SK-N-SH (cell line): ENCODE data around the gene GDPD5. TPM values are rescaled to one million over a fixed set of nuclear protein-coding genes. Genes with fewer than 3 reads are reported as not detected.

Source experiments
- CTCF ChIA-PET: fragments of 300-600, 350-600 bp; formaldehyde crosslinking; extraction: SDS; loops from one replicate; lab custom pipeline; 2021; lab: Yijun Ruan, JAX
- POLR2A ChIA-PET: fragments of 350-600 bp; sonication (Branson Sonifier 250); formaldehyde crosslinking; extraction: SDS; loops from one replicate; lab custom pipeline; 2020; ENCODE audit warnings: antibody characterized with exemption, inconsistent platforms; lab: Yijun Ruan, JAX
- DNase-seq: peaks from one replicate; pipeline ENCODE4 v3.0.0; 2012
- H2AFZ ChIP-seq: fragments of 200-600 bp; sonication (generic); 2 replicates; pipeline ENCODE4 v1.8.1; 2016; ENCODE audit warnings: antibody characterized with exemption, mild to moderate bottlenecking, low read depth
- H3F3A ChIP-seq: fragments of 200-600 bp; sonication (generic); replicated peaks from 2 replicates; pipeline ENCODE3; 2016; ENCODE audit warnings: antibody characterized with exemption, mild to moderate bottlenecking; ENCODE audit not compliant: insufficient read depth
- H3K27ac ChIP-seq, 2 experiments: fragments of 200-500 bp in 1 of 2; fragments of 200-600 bp in 1 of 2; sonication (Bioruptor generic) in 1 of 2; sonication (generic), shearing (Covaris generic) in 1 of 2; 2 replicates each; pipeline versions ENCODE4 v1.5.1 to v1.6.1; 2014 to 2016; ENCODE audit warnings: low read depth in 2 of 2, inconsistent platforms in 1 of 2, low read length in 1 of 2, mild to moderate bottlenecking in 1 of 2, mixed read lengths in 1 of 2
- H3K27me3 ChIP-seq: fragments of 200-600 bp; sonication (generic), shearing (Covaris generic); 2 replicates; pipeline ENCODE4 v1.6.1; 2016; ENCODE audit warnings: mixed run types; ENCODE audit not compliant: insufficient read depth
- H3K36me3 ChIP-seq, 2 experiments: fragments of 200-500 bp in 1 of 2; fragments of 200-600 bp in 1 of 2; sonication (Bioruptor generic) in 1 of 2; sonication (generic) in 1 of 2; replicated peaks in 1 of 2; 2 replicates each; pipeline versions ENCODE3 to v1.5.1; 2014 to 2016; ENCODE audit warnings: low read length in 1 of 2, mild to moderate bottlenecking in 1 of 2; ENCODE audit not compliant: insufficient read depth in 2 of 2, control insufficient read depth in 1 of 2
- H3K4me1 ChIP-seq, 2 experiments: fragments of 200-500 bp in 1 of 2; fragments of 200-600 bp in 1 of 2; sonication (Bioruptor generic) in 1 of 2; sonication (generic), shearing (Covaris generic) in 1 of 2; 2 replicates each; pipeline versions ENCODE4 v1.5.1 to v1.6.1; 2014 to 2016; ENCODE audit warnings: low read depth in 1 of 2, low read length in 1 of 2, mixed run types in 1 of 2; ENCODE audit not compliant: insufficient read depth in 2 of 2, control insufficient read depth in 1 of 2
- H3K4me2 ChIP-seq: fragments of 200-600 bp; sonication (generic), shearing (Covaris generic); 2 replicates; pipeline ENCODE4 v1.6.1; 2017; ENCODE audit warnings: mixed run types
- H3K4me3 ChIP-seq, 2 experiments: fragments of 200-500 bp in 1 of 2; fragments of 200-600 bp in 1 of 2; sonication (Bioruptor generic) in 1 of 2; sonication (generic), shearing (Covaris generic) in 1 of 2; 2 replicates each; pipeline versions ENCODE4 v1.5.1 to v1.8.1; 2014 to 2016; ENCODE audit warnings: low read depth in 2 of 2, inconsistent platforms in 1 of 2, low read length in 1 of 2, mild to moderate bottlenecking in 1 of 2, mixed read lengths in 1 of 2, moderate library complexity in 1 of 2
- H3K79me2 ChIP-seq: fragments of 200-600 bp; sonication (generic); 2 replicates; pipeline ENCODE4 v1.8.1; 2017; ENCODE audit warnings: mild to moderate bottlenecking; ENCODE audit not compliant: insufficient read depth
- H3K9ac ChIP-seq: fragments of 200-600 bp; sonication (generic); 2 replicates; pipeline ENCODE4 v1.6.1; 2017; ENCODE audit warnings: mixed run types
- H3K9me2 ChIP-seq: fragments of 200-600 bp; sonication (generic); 2 replicates; pipeline ENCODE4 v1.6.1; 2017; ENCODE audit warnings: mixed run types
- H3K9me3 ChIP-seq: fragments of 200-600 bp; sonication (generic); 2 replicates; pipeline ENCODE4 v1.6.1; 2017; ENCODE audit warnings: mixed run types, mild to moderate bottlenecking, moderate library complexity
- H4K20me1 ChIP-seq: fragments of 200-600 bp; sonication (generic); 2 replicates; pipeline ENCODE4 v1.6.1; 2017; ENCODE audit warnings: mild to moderate bottlenecking, mixed run types; ENCODE audit not compliant: insufficient read depth
- EZH2phosphoT487 ChIP-seq: fragments of 200-600 bp; sonication (generic); IDR thresholded peaks from 2 replicates; pipeline ENCODE4 v1.6.1; 2017; ENCODE audit warnings: low read depth, mixed run types, mild to moderate bottlenecking, antibody characterized with exemption, moderate library complexity, borderline replicate concordance
- GABPA ChIP-seq: IDR thresholded peaks from 2 replicates; pipeline ENCODE4 v1.4.0; 2012; ENCODE audit warnings: low read depth, mild to moderate bottlenecking
- MEF2A ChIP-seq: IDR thresholded peaks from 2 replicates; pipeline ENCODE4 v1.4.0; 2012; ENCODE audit warnings: low read depth, borderline replicate concordance
- PBX3 ChIP-seq: IDR thresholded peaks from 2 replicates; pipeline ENCODE4; 2012
- SIN3A ChIP-seq: IDR thresholded peaks from 2 replicates; pipeline ENCODE4 v1.6.1; 2012; ENCODE audit warnings: low read depth, mild to moderate bottlenecking, low read length, moderate library complexity, borderline replicate concordance
- TAF1 ChIP-seq: IDR thresholded peaks from 2 replicates; pipeline ENCODE4 v1.6.1; 2012; ENCODE audit warnings: low read depth, mild to moderate bottlenecking, low read length, moderate library complexity, borderline replicate concordance
- USF1 ChIP-seq: IDR thresholded peaks from 2 replicates; pipeline ENCODE4 v1.4.0; 2012; ENCODE audit warnings: low read depth, borderline replicate concordance
- WGBS: methylation state at CpG from one replicate; pipeline ENCODE4 v1.1.6; 2017; ENCODE audit warnings: low lambda C conversion rate; 5-methylcytosine and 5-hydroxymethylcytosine counted together
- polyA plus RNA-seq, 3 experiments: library from polyadenylated mRNA; depleted of rRNA; stranded (reverse); fragments of >200 nt; gene quantifications; 2 replicates each; pipeline ENCODE4 v1.2.3, GENCODE V29; 2012
- TF ChIP-seq, protein P1 (sequence below): fragments of 200-600 bp; sonication (generic); IDR thresholded peaks from 2 replicates; pipeline ENCODE4 v1.6.1; 2017; ENCODE audit warnings: antibody characterized with exemption, mild to moderate bottlenecking, moderate library complexity
- TF ChIP-seq, protein P2 (sequence below): fragments of 150-350 bp; IDR thresholded peaks from 2 replicates; pipeline ENCODE4 v1.6.1; 2017; ENCODE audit warnings: antibody characterized with exemption, low read length, low read depth, borderline replicate concordance

The GDPD5 gene
- polyA plus RNA-seq, 1 of the 3 experiments (the other 2 are of a cell fraction), result 2.2 TPM

GRCh38 chr11:75442161-75442885 is 83.4 kb downstream of the GDPD5 start:
- no peak for DNase-seq
- Histone ChIP-seq H2AFZ (no peak overlapping the region), H3K4me3 (no peak overlapping the region), H3K27ac (no peak overlapping the region), H4K20me1 (no peaks in the 10 kb centered on the region), H3K79me2 (no peaks in the 10 kb centered on the region), H3K36me3 (no peaks in the 10 kb centered on the region), H3K4me2 (no peak overlapping the region), H3K9me3 (no peaks in the 10 kb centered on the region)
- WGBS, result 90% methylated on average over 8 of the region's 15 CpGs
- ChIA-PET POLR2A (interaction anchor here (0.6 to 0.8 kb wide), 2 partner anchors 9 to 11 kb away, joined by 3 read pairs; no protein-coding TSS in a partner anchor), CTCF (interaction anchor here (1.8 to 8.5 kb wide), 4 partner anchors 16 to 85 kb away, joined by 6 to 275 read pairs (median 38); partner anchors contain the start of gene GDPD5)
- no peak for TF ChIP-seq SIN3A
- TF ChIP-seq, protein P1, sequence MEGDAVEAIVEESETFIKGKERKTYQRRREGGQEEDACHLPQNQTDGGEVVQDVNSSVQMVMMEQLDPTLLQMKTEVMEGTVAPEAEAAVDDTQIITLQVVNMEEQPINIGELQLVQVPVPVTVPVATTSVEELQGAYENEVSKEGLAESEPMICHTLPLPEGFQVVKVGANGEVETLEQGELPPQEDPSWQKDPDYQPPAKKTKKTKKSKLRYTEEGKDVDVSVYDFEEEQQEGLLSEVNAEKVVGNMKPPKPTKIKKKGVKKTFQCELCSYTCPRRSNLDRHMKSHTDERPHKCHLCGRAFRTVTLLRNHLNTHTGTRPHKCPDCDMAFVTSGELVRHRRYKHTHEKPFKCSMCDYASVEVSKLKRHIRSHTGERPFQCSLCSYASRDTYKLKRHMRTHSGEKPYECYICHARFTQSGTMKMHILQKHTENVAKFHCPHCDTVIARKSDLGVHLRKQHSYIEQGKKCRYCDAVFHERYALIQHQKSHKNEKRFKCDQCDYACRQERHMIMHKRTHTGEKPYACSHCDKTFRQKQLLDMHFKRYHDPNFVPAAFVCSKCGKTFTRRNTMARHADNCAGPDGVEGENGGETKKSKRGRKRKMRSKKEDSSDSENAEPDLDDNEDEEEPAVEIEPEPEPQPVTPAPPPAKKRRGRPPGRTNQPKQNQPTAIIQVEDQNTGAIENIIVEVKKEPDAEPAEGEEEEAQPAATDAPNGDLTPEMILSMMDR, result no peak
- TF ChIP-seq MEF2A, result no peak
- no peak for TF ChIP-seq GABPA
- TF ChIP-seq, all 33 proteins: peak for 0
- Histone ChIP-seq H3K9ac (no peak overlapping the region), H3K4me1 (peaks cover 0 to 2% of the 10 kb centered on the region in 2 experiments; a peak in 1 of 4 replicates), H3K27me3 (no peaks in the 10 kb centered on the region), H3K9me2 (no peaks in the 10 kb centered on the region), H3F3A (no peaks in the 10 kb centered on the region)

GRCh38 chr11:75441804-75442132 is 84.0 kb downstream of the GDPD5 start:
- no peak for DNase-seq
- no peak overlapping the region for H2AFZ ChIP-seq
- no peaks in the 10 kb centered on the region for H3F3A ChIP-seq
- H3K9me2 ChIP-seq, result no peaks in the 10 kb centered on the region
- H3K4me3 ChIP-seq, result no peak overlapping the region
- H3K9ac ChIP-seq, result no peak overlapping the region
- H3K9me3 ChIP-seq, result no peaks in the 10 kb centered on the region
- H3K4me1 ChIP-seq, result peaks cover 0 to 2% of the 10 kb centered on the region in 2 experiments; a peak in 1 of 4 replicates
- CTCF ChIA-PET, result interaction anchor here (1.0 to 8.5 kb wide), 5 partner anchors 16 to 86 kb away, joined by 4 to 275 read pairs (median 6); partner anchors contain the start of gene GDPD5
- 73% methylated on average over 5 of the region's 7 CpGs for WGBS
- H3K36me3 ChIP-seq, result no peaks in the 10 kb centered on the region
- H3K4me2 ChIP-seq, result no peak overlapping the region
- TF ChIP-seq PBX3 (no peak), TAF1 (no peak), EZH2phosphoT487 (no peak), USF1 (no peak)
- TF ChIP-seq, protein P2, sequence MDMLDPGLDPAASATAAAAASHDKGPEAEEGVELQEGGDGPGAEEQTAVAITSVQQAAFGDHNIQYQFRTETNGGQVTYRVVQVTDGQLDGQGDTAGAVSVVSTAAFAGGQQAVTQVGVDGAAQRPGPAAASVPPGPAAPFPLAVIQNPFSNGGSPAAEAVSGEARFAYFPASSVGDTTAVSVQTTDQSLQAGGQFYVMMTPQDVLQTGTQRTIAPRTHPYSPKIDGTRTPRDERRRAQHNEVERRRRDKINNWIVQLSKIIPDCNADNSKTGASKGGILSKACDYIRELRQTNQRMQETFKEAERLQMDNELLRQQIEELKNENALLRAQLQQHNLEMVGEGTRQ, result no peak
- no peaks in the 10 kb centered on the region for H3K79me2 ChIP-seq
- H3K27me3 ChIP-seq, result no peaks in the 10 kb centered on the region
- H3K27ac ChIP-seq, result no peak overlapping the region
- POLR2A ChIA-PET, result interaction anchor here (0.8 kb wide), 1 partner anchor 10 kb away, joined by 3 read pairs; no protein-coding TSS in a partner anchor
- H4K20me1 ChIP-seq, result no peaks in the 10 kb centered on the region
